Coronary artery (tissue), 2 donors: Measurements from ENCODE around the gene MAPK8.

Experiments
- DNase-seq: peaks from one replicate; pipeline ENCODE4 v3.0.0-alpha.2; 2017; ENCODE audit warnings: low spot score
- H3K27ac ChIP-seq, 2 donors: fragments of 200-600 bp; sonication (generic); one replicate each; pipeline ENCODE4 v1.5.1; 2016 to 2019
- H3K4me3 ChIP-seq: fragments of 200-600 bp; sonication (generic); 2 replicates; pipeline ENCODE4 v1.5.1; 2016; ENCODE audit warnings: mild to moderate bottlenecking, moderate library complexity
- TF ChIP-seq, protein P1 (sequence below): fragments of 200-600 bp; sonication (generic); IDR thresholded peaks from one replicate; pipeline ENCODE4 v1.5.1; 2019; ENCODE audit warnings: antibody characterized with exemption

MAPK8 gene

GRCh38 chr10:48459270-48460150 is 153.0 kb downstream of the MAPK8 start:
- Histone ChIP-seq H3K4me3 (no peak overlapping the region), H3K27ac (no peak overlapping the region)
- peak; percentile 69 for DNase-seq
- TF ChIP-seq, protein P1, sequence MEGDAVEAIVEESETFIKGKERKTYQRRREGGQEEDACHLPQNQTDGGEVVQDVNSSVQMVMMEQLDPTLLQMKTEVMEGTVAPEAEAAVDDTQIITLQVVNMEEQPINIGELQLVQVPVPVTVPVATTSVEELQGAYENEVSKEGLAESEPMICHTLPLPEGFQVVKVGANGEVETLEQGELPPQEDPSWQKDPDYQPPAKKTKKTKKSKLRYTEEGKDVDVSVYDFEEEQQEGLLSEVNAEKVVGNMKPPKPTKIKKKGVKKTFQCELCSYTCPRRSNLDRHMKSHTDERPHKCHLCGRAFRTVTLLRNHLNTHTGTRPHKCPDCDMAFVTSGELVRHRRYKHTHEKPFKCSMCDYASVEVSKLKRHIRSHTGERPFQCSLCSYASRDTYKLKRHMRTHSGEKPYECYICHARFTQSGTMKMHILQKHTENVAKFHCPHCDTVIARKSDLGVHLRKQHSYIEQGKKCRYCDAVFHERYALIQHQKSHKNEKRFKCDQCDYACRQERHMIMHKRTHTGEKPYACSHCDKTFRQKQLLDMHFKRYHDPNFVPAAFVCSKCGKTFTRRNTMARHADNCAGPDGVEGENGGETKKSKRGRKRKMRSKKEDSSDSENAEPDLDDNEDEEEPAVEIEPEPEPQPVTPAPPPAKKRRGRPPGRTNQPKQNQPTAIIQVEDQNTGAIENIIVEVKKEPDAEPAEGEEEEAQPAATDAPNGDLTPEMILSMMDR, result no peak

- no peak for DNase-seq
- TF ChIP-seq, protein P1, result no peak
- no peak overlapping the region for H3K4me3 ChIP-seq
These were observed 153.7 kb downstream of the MAPK8 start for GRCh38 chr10:48460182-48460581.

DNA sequence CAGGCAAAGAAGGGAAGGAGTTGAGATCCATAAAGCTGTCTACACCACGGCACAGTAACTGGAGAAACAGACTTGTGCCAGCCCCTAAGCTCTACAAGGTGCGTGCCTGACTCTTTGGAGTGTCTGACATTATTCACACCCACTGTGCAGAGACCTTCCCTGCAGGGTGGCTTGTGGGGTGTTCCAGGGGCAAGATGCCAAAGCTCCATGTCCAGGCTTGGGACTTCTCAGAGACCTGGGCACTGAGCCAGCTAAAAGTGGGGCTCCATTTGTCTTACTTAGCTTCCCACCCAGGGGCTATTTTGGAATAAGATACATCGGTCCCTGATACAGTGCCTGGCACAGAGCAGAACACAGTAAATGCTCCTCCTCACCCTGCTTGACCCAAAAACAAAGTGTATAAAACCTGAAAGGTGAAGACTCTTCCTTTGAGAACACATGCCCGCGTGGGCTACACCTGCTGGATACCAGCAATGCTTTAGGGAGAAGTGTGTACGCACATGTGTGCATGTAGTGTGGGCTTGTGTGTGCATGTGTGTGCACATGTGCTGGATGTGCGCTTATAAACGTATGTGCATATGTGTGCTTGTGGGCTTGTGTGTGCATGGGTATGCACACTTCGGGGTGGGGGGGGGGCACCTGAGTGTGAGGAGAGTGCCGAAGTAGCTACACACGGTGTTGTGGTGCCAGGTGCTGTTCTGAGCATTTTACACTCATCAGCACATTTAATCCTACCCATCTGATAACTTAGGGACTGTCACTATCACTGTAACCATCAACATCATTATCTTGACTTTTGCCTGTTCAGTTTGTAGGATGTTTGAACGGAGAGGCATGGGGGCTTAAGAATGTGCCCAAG is 155.4 kb downstream of the MAPK8 start:
- TF ChIP-seq, protein P1, result no peak
- Histone ChIP-seq H3K4me3 (no peak overlapping the region), H3K27ac (no peak overlapping the region)
- peak; percentile 61 for DNase-seq

More at GRCh38 chr10:48460182-48460581, 153.7 kb downstream of the MAPK8 start:
- no peak overlapping the region for H3K27ac ChIP-seq

DNA sequence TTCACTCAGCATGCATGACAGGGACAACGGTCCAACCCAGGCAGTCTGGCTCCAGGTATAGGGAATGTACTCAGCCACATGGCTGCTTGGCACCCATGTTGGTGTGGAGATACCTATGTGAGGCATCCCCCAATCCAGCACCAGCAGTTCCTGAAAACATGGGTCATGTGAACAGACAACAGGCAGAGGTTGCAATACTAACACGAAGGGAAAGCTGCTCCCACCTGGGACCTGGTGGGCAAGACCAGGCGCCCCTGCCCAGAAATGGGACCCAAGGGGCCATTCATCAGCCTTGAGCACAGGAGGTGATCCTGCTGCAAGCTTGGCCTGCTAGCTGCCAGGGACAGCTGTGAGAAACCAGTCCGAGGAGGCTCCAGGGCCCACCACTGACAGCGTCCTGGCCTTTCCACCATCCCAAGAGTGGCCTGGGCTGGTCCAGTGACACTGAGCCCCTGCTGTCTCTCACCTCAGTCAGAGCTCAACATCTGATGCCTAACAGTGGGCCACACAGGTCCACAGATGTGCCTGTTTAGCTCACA is 156.1 kb downstream of the MAPK8 start:
- H3K4me3 ChIP-seq, result no peak overlapping the region
- TF ChIP-seq, protein P1, result no peak
- no peak overlapping the region for H3K27ac ChIP-seq
- DNase-seq, result peak; percentile 47

DNA sequence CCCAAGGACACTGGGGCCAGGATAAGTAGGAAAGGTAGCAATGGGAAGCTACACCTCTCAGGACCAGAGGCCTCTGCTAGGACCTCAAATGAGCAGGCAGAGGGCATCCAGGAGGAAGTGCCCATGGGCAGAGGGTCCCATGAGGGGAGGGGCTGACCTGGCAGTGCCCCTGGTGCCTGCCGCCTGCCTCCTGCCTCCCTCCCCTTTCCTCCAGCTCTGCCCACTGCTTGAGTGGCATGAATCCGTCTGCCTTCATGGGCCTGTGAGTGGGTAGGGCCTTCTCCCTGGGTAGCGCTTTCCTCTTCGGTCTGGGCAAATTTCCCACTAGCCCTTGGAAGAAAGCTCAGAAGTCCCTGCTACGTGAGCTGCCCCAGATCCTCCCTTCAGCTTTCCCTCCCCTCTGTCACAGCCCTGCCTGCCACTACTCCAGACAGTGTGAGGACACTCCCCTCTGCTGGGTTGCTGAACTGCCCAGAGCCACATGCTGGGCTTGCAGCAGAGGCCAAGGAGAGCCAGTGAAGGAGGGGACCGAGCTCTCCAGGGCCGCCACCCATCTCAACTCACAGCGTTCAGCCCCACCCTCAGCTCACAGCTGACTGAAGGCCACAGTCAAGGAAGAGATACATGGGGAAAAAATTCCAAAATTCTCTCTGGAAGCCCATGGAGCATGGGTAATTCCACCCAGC is 157.0 kb downstream of the MAPK8 start:
- Histone ChIP-seq H3K4me3 (no peak overlapping the region), H3K27ac (peak overlapping the region in 1 of 2 donors; percentile 5)
- peak; percentile 63 for DNase-seq
- TF ChIP-seq, protein P1, result no peak

DNA sequence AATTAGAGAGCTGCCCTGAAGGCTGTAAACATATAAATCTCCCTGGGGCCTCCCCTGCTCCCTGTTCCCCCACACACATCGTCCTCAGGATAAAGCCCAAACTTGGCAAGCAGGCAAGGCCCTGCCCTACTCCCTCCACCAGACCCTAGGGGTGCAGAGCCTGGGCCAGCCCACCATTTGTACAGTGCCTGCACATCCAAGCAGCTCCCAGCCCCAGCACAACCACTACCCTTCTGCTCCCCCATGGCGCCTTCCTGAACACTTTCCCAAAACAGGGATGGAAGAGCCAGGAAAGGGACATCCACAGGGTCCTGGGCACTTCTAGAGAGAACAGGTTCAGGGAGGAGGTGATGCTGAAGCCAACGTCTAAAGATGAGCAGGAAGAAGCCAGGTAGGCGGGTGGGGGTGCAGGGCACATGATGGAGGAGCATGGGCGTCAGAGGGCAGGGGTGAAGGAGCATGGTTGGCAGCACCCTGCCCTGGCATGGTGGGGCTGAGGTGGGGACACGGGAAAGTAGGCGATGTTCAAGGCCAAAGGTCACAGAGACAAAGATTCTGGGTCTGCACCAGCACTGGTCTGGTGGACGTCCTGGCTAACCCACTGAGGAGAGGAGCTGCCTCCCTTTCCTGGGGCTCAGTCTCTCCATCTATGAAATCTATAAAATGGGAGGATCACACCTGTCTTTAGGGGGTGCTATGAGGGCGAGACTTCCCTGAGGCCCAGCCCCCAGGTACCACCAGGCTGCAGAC is 157.8 kb downstream of the MAPK8 start:
- no peak overlapping the region for H3K27ac ChIP-seq
- DNase-seq, result peak; percentile 61
- TF ChIP-seq, protein P1, result no peak
- H3K4me3 ChIP-seq, result no peak overlapping the region
